22Rv1 (cell line): Measurements from ENCODE around the gene ICAM5.

Experiments
- ZFX ChIP-seq: fragments of 450-650 bp; IDR thresholded peaks from 2 replicates; pipeline ENCODE4 v1.6.1; 2017; ENCODE audit warnings: antibody characterized with exemption, borderline replicate concordance
- TF ChIP-seq, protein P1 (sequence below): fragments of 450-650 bp; IDR thresholded peaks from 2 replicates; pipeline ENCODE4 v1.5.1; 2017; ENCODE audit warnings: mild to moderate bottlenecking

DNA sequence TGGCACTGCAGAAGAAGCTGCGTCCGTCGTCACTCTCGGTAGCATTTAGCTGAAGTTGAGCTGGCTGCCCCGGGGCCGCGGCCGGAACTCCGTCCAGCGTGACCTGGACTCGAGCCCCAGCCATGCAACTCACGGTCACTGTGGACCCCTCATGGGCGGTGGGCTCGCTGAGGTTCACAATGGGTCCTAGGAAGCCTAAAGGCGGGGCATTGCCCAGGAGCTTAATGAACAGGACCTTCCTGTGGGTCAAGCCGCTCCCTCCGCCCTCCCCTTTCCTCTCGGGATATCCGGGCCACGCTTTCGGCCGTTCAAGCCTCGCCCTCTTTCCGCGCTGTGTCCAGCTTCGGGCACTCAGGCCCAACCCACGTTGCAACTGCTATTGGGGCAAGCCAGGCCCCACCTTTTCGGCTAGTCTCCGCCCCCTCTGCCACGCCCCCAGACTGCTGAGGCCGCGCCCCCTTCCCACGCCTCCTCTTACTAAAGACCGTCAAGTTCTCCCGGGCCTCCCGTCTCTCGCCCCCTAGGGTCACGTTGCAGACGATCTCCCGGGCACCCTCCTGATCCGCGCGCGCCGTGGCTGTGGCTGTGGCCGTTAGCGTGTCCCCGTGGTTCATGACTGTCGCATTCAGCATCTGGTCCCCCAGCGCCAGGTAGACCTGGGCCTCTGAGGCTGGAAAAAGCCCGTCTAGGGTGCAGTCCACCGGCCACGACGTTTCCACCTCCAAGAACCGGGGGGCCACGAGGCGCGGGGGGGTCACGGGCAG is 45.0 kb downstream of the ICAM5 start:
- TF ChIP-seq, protein P1, sequence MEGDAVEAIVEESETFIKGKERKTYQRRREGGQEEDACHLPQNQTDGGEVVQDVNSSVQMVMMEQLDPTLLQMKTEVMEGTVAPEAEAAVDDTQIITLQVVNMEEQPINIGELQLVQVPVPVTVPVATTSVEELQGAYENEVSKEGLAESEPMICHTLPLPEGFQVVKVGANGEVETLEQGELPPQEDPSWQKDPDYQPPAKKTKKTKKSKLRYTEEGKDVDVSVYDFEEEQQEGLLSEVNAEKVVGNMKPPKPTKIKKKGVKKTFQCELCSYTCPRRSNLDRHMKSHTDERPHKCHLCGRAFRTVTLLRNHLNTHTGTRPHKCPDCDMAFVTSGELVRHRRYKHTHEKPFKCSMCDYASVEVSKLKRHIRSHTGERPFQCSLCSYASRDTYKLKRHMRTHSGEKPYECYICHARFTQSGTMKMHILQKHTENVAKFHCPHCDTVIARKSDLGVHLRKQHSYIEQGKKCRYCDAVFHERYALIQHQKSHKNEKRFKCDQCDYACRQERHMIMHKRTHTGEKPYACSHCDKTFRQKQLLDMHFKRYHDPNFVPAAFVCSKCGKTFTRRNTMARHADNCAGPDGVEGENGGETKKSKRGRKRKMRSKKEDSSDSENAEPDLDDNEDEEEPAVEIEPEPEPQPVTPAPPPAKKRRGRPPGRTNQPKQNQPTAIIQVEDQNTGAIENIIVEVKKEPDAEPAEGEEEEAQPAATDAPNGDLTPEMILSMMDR: peak; percentile 28; the same call in 1 of the 2 replicates
- TF ChIP-seq ZFX: no peak
